ENCODE results near the gene ERP27.

Gene ERP27

GRCh38 chr12:14938301-14938700 is at the start of gene ERP27:
Gene ERP27 (minus strand): TSS chr12:14938537. CDS start chr12:14938508, 29 bp downstream.
- DNase-seq (ENCODE audit: low spot score) (no peak), FAIRE-seq (no peak)

GRCh38 chr12:14988035-14988434 is 49.7 kb upstream of the ERP27 start:
- DNase-seq (ENCODE audit: low spot score) (no peak), FAIRE-seq (no peak)

- DNase-seq (ENCODE audit: low spot score) (no peak), FAIRE-seq (no peak)
These were observed 48.1 kb upstream of the ERP27 start for GRCh38 chr12:14986449-14986848.

- FAIRE-seq (no peak), DNase-seq (ENCODE audit: low spot score) (no peak)
These were observed 46.5 kb upstream of the ERP27 start for GRCh38 chr12:14984766-14985285.

GRCh38 chr12:14984036-14984435 is 45.7 kb upstream of the ERP27 start:
- FAIRE-seq: no peak

GRCh38 chr12:14982991-14983390 is 44.7 kb upstream of the ERP27 start:
- no peak for FAIRE-seq

More at GRCh38 chr12:14984036-14984435, 45.7 kb upstream of the ERP27 start:
- DNase-seq (ENCODE audit: low spot score): no peak

GRCh38 chr12:14982562-14982961 is 44.2 kb upstream of the ERP27 start:
- DNase-seq (ENCODE audit: low spot score) (no peak), FAIRE-seq (no peak)

More at GRCh38 chr12:14982991-14983390, 44.7 kb upstream of the ERP27 start:
- no peak for DNase-seq (ENCODE audit: low spot score)

- DNase-seq (ENCODE audit: low spot score) (no peak), FAIRE-seq (no peak)
These were observed 42.7 kb upstream of the ERP27 start for GRCh38 chr12:14981049-14981448.

GRCh38 chr12:14979468-14979867 is 41.1 kb upstream of the ERP27 start:
- no peak for FAIRE-seq
- no peak for DNase-seq (ENCODE audit: low spot score)

GRCh38 chr12:14976658-14977057 is 38.3 kb upstream of the ERP27 start:
- DNase-seq (ENCODE audit: low spot score) (no peak), FAIRE-seq (no peak)

- FAIRE-seq: no peak
- no peak for DNase-seq (ENCODE audit: low spot score)
These were observed 37.1 kb upstream of the ERP27 start for GRCh38 chr12:14975457-14975856.

- FAIRE-seq (no peak), DNase-seq (ENCODE audit: low spot score) (no peak)
These were observed 36.3 kb upstream of the ERP27 start for GRCh38 chr12:14974633-14975032.

- DNase-seq (ENCODE audit: low spot score) (no peak), FAIRE-seq (no peak)
These were observed 34.5 kb upstream of the ERP27 start, which contains the start of gene PDE6H for GRCh38 chr12:14972816-14973215. Gene PDE6H (plus strand): TSS chr12:14973042. CDS start chr12:14978013, 4,971 bp downstream.

GRCh38 chr12:14970473-14970872 is 32.1 kb upstream of the ERP27 start:
- DNase-seq (ENCODE audit: low spot score) (no peak), FAIRE-seq (no peak)

GRCh38 chr12:14968478-14968877 is 30.1 kb upstream of the ERP27 start:
- FAIRE-seq (no peak), DNase-seq (ENCODE audit: low spot score) (no peak)

GRCh38 chr12:14965221-14965620 is 26.9 kb upstream of the ERP27 start:
- FAIRE-seq (no peak), DNase-seq (ENCODE audit: low spot score) (no peak)

GRCh38 chr12:14964406-14964805 is 26.1 kb upstream of the ERP27 start:
- no peak for FAIRE-seq

GRCh38 chr12:14963520-14963919 is 25.2 kb upstream of the ERP27 start:
- no peak for DNase-seq (ENCODE audit: low spot score)

More at GRCh38 chr12:14964406-14964805, 26.1 kb upstream of the ERP27 start:
- no peak for DNase-seq (ENCODE audit: low spot score)

GRCh38 chr12:14962797-14963196 is 24.5 kb upstream of the ERP27 start:
- no peak for DNase-seq (ENCODE audit: low spot score)
- FAIRE-seq: no peak

More at GRCh38 chr12:14963520-14963919, 25.2 kb upstream of the ERP27 start:
- FAIRE-seq: no peak

GRCh38 chr12:14962153-14962539 is 23.8 kb upstream of the ERP27 start:
- no peak for FAIRE-seq
- DNase-seq (ENCODE audit: low spot score): no peak

- DNase-seq (ENCODE audit: low spot score) (no peak), FAIRE-seq (peak; percentile 56)
These were observed 23.3 kb upstream of the ERP27 start, which contains the start of gene ARHGDIB for GRCh38 chr12:14961466-14962152. Gene ARHGDIB (minus strand): TSS chr12:14961601. CDS start chr12:14950712, 10,889 bp downstream.

GRCh38 chr12:14960548-14961465 is 22.5 kb upstream of the ERP27 start:
- DNase-seq (ENCODE audit: low spot score) (peak; percentile 38), FAIRE-seq (no peak)
